ENCODE results near the gene ACSM4.

Gene ACSM4

DNA sequence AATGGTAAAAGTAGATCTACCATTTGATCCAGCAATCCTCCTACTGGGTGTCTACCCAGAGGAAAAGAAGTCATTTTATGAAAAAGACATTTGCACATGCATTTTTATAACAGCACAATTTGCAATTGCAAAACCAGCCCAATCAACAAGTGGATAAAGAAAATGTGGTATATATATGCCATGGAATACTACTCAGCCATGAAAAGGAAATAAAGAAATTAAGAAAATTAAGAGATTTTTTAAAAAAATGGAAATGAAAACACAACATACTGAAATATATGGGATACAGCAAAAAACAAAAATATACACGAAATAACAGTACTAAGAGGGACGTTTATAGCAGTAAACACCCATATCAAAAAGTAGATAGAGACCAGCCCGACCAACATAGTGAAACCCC lies 58.9 kb downstream of the ACSM4 start:
- Mint-ChIP-seq H3K4me1 (ENCODE audit: low read depth) (no peaks in the 10 kb centered on the region), H3K4me3 (no peak overlapping the region), H3K27ac (no peak overlapping the region), H3K36me3 (ENCODE audit: low read depth) (no peaks in the 10 kb centered on the region), H3K27me3 (peaks cover 12% of the 10 kb centered on the region), H3K9me3 (no peaks in the 10 kb centered on the region)

DNA sequence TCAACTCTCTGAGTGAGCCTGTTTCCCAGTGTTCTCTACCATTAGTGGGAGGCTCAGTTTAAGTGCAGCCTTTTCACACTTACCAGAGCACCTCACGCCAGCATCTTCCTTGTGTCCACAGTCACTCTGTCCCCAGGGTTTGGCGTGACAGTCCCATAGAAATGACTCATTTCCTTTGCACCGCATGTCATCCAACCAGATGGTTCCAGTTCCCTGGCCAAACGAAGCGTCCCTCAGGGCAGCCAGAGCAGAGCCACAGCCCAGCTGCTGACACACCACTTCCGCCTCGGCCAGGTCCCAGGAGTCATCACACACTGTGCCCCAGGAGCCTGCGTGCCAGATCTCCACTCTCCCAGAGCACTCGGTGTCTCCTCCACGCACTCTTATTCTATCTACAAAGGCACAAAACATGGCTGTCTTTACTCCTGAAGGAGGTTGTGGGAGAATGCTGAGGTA lies 65.4 kb downstream of the ACSM4 start:
- Mint-ChIP-seq H3K36me3 (ENCODE audit: low read depth) (no peaks in the 10 kb centered on the region), H3K9me3 (peaks cover 8% of the 10 kb centered on the region), H3K4me1 (ENCODE audit: low read depth) (no peaks in the 10 kb centered on the region), H3K27me3 (peaks cover 21% of the 10 kb centered on the region), H3K4me3 (no peak overlapping the region), H3K27ac (no peak overlapping the region)

DNA sequence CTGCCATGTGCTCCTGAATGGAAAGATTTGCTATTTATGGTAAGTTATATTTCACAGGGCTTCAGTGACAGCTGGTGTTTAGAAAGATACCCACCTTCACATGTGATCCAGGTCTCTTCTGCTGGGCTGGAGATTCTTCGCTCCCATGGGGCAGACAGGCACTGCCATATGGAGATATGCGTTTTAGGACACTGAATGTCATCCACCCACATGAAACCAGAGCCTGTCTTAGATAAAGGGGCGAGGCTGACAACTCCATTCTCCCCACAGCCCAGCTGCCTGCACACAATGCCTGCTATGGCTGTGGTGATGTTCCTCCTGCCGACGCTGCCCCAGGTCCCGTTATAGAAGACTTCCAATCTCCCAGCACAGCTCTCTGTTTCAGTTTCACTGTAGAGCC lies 69.4 kb downstream of the ACSM4 start:
- Mint-ChIP-seq H3K4me1 (ENCODE audit: low read depth) (no peaks in the 10 kb centered on the region), H3K9me3 (peaks cover 8% of the 10 kb centered on the region), H3K27ac (no peak overlapping the region), H3K27me3 (peaks cover 24% of the 10 kb centered on the region), H3K36me3 (ENCODE audit: low read depth) (no peaks in the 10 kb centered on the region), H3K4me3 (no peak overlapping the region)

DNA sequence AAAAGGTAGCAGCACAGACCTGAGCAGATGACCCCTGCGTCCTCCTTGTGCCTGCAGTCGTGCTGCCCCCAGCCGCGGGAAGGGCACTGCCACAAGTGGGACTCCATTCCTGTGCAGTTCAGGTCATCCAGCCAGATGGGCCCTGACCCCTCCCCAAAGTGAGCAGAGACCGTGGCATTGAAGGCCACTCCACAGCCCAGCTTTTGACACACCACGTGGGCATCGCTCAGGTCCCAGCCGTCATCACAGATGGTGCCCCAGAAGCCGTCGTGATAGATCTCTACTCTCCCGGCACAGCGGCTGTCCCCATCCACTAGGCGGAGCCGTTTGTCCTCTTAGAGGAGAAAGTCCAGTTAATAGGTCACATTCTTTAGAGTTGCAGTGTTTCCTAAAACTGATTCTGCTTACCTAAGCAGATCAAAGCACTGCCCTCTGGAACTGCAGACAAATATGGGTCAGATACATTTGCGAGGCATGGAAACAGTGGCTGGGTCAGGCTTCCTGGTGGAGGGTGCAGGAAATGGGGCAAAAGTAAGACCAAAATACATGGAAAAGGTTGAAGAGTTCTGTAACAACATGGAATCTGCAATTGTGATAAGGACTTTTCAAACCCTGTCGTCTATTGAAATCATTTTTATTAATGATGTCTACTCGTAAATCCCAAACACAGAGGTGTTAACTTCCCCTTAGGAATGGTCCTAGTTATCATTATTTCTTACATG lies 70.7 kb downstream of the ACSM4 start:
- Mint-ChIP-seq H3K27me3 (peaks cover 23% of the 10 kb centered on the region), H3K36me3 (ENCODE audit: low read depth) (no peaks in the 10 kb centered on the region), H3K27ac (no peak overlapping the region), H3K4me1 (ENCODE audit: low read depth) (no peaks in the 10 kb centered on the region), H3K4me3 (no peak overlapping the region), H3K9me3 (peaks cover 8% of the 10 kb centered on the region)

GRCh38 chr12:7375145-7375543 lies 71.3 kb downstream of the ACSM4 start:
- Mint-ChIP-seq H3K4me1 (ENCODE audit: low read depth) (no peaks in the 10 kb centered on the region), H3K27me3 (peaks cover 19% of the 10 kb centered on the region), H3K4me3 (no peak overlapping the region), H3K27ac (no peak overlapping the region), H3K36me3 (ENCODE audit: low read depth) (no peaks in the 10 kb centered on the region), H3K9me3 (peaks cover 8% of the 10 kb centered on the region)

GRCh38 chr12:7376196-7376595 lies 72.3 kb downstream of the ACSM4 start:
- peaks cover 15% of the 10 kb centered on the region for H3K27me3 Mint-ChIP-seq
- H3K4me1 Mint-ChIP-seq (ENCODE audit: low read depth): no peaks in the 10 kb centered on the region
- no peak overlapping the region for H3K4me3 Mint-ChIP-seq
- no peak overlapping the region for H3K27ac Mint-ChIP-seq
- no peaks in the 10 kb centered on the region for H3K9me3 Mint-ChIP-seq
- no peaks in the 10 kb centered on the region for H3K36me3 Mint-ChIP-seq (ENCODE audit: low read depth)
